ENCODE results near the gene SIPA1L3.

SIPA1L3 gene

GRCh38 chr19:38185562-38185961, 278.6 kb downstream of the SIPA1L3 start:
- TF ChIP-seq MAX (IDR thresholded peaks at IDR 0.05) = no peak
- TF ChIP-seq ZBTB7A (IDR thresholded peaks at IDR 0.05; ENCODE audit: low read depth) = no peak
- TF ChIP-seq TCF12 (IDR thresholded peaks at IDR 0.05; ENCODE audit: low read depth) = no peak
- TF ChIP-seq RAD21 (IDR thresholded peaks at IDR 0.05; ENCODE audit: low read depth) = no peak
- no peak for TF ChIP-seq YY1 (IDR thresholded peaks at IDR 0.05; ENCODE audit: low read depth)
- TF ChIP-seq EP300 (IDR thresholded peaks at IDR 0.05; ENCODE audit: borderline replicate concordance) = no peak
- no peak for TF ChIP-seq CREB1 (IDR thresholded peaks at IDR 0.05; ENCODE audit: low read depth)
- no peak for TF ChIP-seq TEAD4 (IDR thresholded peaks at IDR 0.05)
- TF ChIP-seq CEBPB (IDR thresholded peaks at IDR 0.05) = no peak
- no peak for TF ChIP-seq USF1 (IDR thresholded peaks at IDR 0.05)
- TF ChIP-seq EGR1 (IDR thresholded peaks at IDR 0.05) = no peak

- TF ChIP-seq REST (IDR thresholded peaks at IDR 0.05; ENCODE audit: low read depth) = no peak
- TF ChIP-seq MAX (IDR thresholded peaks at IDR 0.05) = no peak
- no peak for TF ChIP-seq USF1 (IDR thresholded peaks at IDR 0.05)
- TF ChIP-seq EP300 (IDR thresholded peaks at IDR 0.05; ENCODE audit: borderline replicate concordance) = no peak
- no peak for TF ChIP-seq FOXM1 (IDR thresholded peaks at IDR 0.05; ENCODE audit: borderline replicate concordance, low read depth)
- no peak for TF ChIP-seq YY1 (IDR thresholded peaks at IDR 0.05; ENCODE audit: low read depth)
- TF ChIP-seq RAD21 (IDR thresholded peaks at IDR 0.05; ENCODE audit: low read depth) = no peak
- no peak for TF ChIP-seq TEAD4 (IDR thresholded peaks at IDR 0.05)
- no peak for TF ChIP-seq CEBPB (IDR thresholded peaks at IDR 0.05)
- no peak for TF ChIP-seq TCF12 (IDR thresholded peaks at IDR 0.05; ENCODE audit: low read depth)
- no peak for TF ChIP-seq NFIC (IDR thresholded peaks at IDR 0.05)
- TF ChIP-seq TAF1 (IDR thresholded peaks at IDR 0.05; ENCODE audit: low read depth) = no peak
- no peak for TF ChIP-seq ZBTB7A (IDR thresholded peaks at IDR 0.05; ENCODE audit: low read depth)
- TF ChIP-seq EGR1 (IDR thresholded peaks at IDR 0.05) = no peak
- no peak for TF ChIP-seq CREB1 (IDR thresholded peaks at IDR 0.05; ENCODE audit: low read depth)
Observed at GRCh38 chr19:38190061-38190460, 283.1 kb downstream of the SIPA1L3 start.

- no peak for TF ChIP-seq FOXM1 (IDR thresholded peaks at IDR 0.05; ENCODE audit: borderline replicate concordance, low read depth)
- TF ChIP-seq RAD21 (IDR thresholded peaks at IDR 0.05; ENCODE audit: low read depth) = no peak
Observed at GRCh38 chr19:38190793-38191192, 283.8 kb downstream of the SIPA1L3 start.

- TF ChIP-seq TEAD4 (IDR thresholded peaks at IDR 0.05) = no peak
- TF ChIP-seq EGR1 (IDR thresholded peaks at IDR 0.05) = no peak
- no peak for TF ChIP-seq NFIC (IDR thresholded peaks at IDR 0.05)
- TF ChIP-seq TAF1 (IDR thresholded peaks at IDR 0.05; ENCODE audit: low read depth) = no peak
- TF ChIP-seq CEBPB (IDR thresholded peaks at IDR 0.05) = no peak
- TF ChIP-seq EP300 (IDR thresholded peaks at IDR 0.05; ENCODE audit: borderline replicate concordance) = no peak
- no peak for TF ChIP-seq TCF12 (IDR thresholded peaks at IDR 0.05; ENCODE audit: low read depth)
- TF ChIP-seq REST (IDR thresholded peaks at IDR 0.05; ENCODE audit: low read depth) = no peak
- TF ChIP-seq RAD21 (IDR thresholded peaks at IDR 0.05; ENCODE audit: low read depth) = no peak
- TF ChIP-seq CREB1 (IDR thresholded peaks at IDR 0.05; ENCODE audit: low read depth) = no peak
- TF ChIP-seq YY1 (IDR thresholded peaks at IDR 0.05; ENCODE audit: low read depth) = no peak
- TF ChIP-seq ZBTB7A (IDR thresholded peaks at IDR 0.05; ENCODE audit: low read depth) = no peak
- TF ChIP-seq FOXM1 (IDR thresholded peaks at IDR 0.05; ENCODE audit: borderline replicate concordance, low read depth) = no peak
- no peak for TF ChIP-seq MAX (IDR thresholded peaks at IDR 0.05)
- TF ChIP-seq USF1 (IDR thresholded peaks at IDR 0.05) = no peak
Observed at GRCh38 chr19:38191747-38192146, 284.7 kb downstream of the SIPA1L3 start.

GRCh38 chr19:38193445-38193844, 286.4 kb downstream of the SIPA1L3 start:
- TF ChIP-seq NFIC (IDR thresholded peaks at IDR 0.05) (no peak), FOXM1 (IDR thresholded peaks at IDR 0.05; ENCODE audit: borderline replicate concordance, low read depth) (no peak), TCF12 (IDR thresholded peaks at IDR 0.05; ENCODE audit: low read depth) (no peak), ZBTB7A (IDR thresholded peaks at IDR 0.05; ENCODE audit: low read depth) (no peak), MAX (IDR thresholded peaks at IDR 0.05) (no peak), EGR1 (IDR thresholded peaks at IDR 0.05) (no peak), RAD21 (IDR thresholded peaks at IDR 0.05; ENCODE audit: low read depth) (no peak), TEAD4 (IDR thresholded peaks at IDR 0.05) (no peak), EP300 (IDR thresholded peaks at IDR 0.05; ENCODE audit: borderline replicate concordance) (no peak), REST (IDR thresholded peaks at IDR 0.05; ENCODE audit: low read depth) (no peak), CEBPB (IDR thresholded peaks at IDR 0.05) (no peak)

Measured in Ishikawa (cell line).